Urothelium cell line (cell line): Measurements from ENCODE around the gene PPP1R18.
"Not testable (repeated sequence)": the region's sequence is repeated elsewhere in the genome, so short reads cannot be mapped to it uniquely, and the experiment has no call there.

ENCODE experiments used
- DNase-seq: peaks from one replicate; pipeline ENCODE4 v3.0.0; 2011; ENCODE audit warnings: low spot score, mixed read lengths
- FAIRE-seq: peaks from 2 replicates; lab custom pipeline; 2011; peaks lifted over from hg19 to GRCh38; lab: Jason Lieb, UNC

The PPP1R18 gene, protein sequence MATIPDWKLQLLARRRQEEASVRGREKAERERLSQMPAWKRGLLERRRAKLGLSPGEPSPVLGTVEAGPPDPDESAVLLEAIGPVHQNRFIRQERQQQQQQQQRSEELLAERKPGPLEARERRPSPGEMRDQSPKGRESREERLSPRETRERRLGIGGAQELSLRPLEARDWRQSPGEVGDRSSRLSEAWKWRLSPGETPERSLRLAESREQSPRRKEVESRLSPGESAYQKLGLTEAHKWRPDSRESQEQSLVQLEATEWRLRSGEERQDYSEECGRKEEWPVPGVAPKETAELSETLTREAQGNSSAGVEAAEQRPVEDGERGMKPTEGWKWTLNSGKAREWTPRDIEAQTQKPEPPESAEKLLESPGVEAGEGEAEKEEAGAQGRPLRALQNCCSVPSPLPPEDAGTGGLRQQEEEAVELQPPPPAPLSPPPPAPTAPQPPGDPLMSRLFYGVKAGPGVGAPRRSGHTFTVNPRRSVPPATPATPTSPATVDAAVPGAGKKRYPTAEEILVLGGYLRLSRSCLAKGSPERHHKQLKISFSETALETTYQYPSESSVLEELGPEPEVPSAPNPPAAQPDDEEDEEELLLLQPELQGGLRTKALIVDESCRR

GRCh38 chr6:30686009-30686907, at the start of gene PPP1R18:
PPP1R18 (minus strand) TSS chr6:30686645; CDS start chr6:30686018, 627 bp downstream.
- peak; percentile 70 for DNase-seq
- FAIRE-seq = no peak

GRCh38 chr6:30735668-30736314, 49.3 kb upstream of the PPP1R18 start:
- DNase-seq (no peak), FAIRE-seq (no peak)

DNA sequence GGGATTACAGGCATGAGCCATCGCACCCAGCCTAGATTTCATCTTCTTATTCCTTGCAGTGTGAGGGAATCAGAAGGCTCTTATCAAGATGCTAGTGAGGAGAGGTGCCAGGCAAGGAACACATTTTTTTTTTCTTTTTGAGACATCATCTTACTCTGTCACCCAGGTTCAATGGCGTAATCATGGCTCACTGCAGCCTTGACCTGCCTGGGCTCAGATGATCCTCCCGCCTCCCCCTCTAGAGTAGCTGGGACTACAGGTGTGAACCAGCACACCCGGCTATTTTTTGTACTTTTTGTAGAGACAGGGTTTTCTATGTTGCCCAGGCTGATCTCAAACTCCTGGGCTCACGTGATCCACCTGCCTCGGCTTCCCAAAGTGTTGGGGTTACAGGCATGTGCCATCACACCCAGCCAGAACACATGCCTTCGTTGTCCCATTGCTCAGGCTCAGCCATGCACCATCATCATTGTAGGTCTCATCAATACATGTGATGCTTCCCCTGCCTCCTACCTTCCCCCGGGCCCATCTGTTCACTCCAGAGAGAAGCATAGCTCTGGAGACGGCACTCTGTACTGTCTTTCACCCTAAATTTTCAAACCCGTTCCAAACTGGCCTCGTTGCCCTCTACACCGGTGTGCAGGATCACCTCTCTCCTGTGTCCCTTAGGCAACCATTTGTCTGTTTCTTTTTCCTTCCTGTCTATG, 45.9 kb upstream of the PPP1R18 start:
- FAIRE-seq (no peak), DNase-seq (no peak)

DNA sequence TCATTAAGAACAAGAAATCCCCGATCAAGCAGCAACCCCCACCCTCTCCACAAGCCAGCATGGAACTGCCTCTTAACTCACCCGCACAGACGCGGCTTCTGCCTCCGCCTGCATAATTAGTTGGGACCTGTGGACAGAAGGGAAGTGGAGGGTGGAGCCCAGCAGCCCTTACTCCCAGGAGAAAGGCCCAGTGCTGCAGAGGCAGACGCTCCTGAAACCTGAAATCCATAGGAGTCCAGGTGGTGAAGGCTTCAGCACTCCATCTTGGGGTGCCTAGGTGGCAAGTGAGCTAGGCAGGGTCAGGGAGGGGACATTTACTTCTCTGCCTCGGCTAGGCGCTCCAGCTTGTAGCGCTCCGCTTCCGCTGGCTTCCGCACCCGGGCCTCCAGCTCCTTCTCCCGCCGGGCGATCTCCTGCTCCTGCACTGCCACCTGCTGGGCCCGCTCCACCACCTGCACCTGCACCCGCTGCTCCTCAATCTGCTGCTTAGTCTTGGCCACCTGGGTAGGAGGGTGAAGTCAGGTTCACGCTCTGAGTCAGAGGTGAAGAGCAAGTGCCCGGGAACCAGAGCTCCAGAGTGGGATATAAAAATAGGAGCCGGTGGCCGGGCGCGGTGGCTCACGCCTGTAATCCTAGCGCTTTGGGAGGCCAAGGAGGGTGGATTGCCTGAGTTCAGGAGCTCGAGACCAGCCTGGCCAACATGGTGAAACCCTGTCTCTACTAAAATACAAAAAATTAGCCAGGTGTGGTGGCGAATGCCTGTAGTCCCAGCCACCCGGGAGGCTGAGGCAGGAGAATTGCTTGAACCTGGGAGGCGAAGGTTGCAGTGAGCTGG, 44.4 kb upstream of the PPP1R18 start:
- DNase-seq = no peak
- FAIRE-seq = no peak

DNA sequence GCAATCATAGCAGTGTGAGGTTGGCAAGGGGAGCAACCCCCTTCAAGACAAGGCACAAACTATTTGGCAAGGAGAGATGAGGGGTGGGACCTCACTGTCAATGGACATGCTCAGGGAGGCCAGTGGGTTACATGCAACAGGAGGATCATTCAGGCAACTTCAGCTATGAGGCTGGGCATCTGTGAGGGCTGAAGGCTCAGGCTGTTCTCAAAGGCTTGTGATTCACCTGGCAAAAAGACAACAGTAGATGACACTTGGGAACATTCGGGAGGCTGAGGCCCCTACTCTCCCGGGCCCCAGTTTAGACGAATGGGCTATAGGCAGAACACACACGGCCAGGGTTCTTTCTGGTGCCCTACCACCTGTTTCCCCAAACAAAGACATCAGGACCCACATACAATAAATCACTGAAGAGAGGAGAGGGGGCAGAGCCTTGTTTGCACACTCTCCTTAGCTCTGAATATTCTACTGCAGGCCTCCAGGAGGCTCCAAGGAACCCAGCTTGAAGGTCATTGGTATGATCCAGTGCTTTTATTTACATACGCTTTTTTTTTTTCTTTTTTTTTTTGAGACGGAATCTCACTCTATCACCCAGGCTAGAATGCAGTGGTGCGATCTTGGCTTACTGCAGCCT, 41.6 kb upstream of the PPP1R18 start:
- DNase-seq = no peak
- no peak for FAIRE-seq

- DNase-seq (no peak), FAIRE-seq (no peak)
Observed at GRCh38 chr6:30726506-30727413, 40.3 kb upstream of the PPP1R18 start.

GRCh38 chr6:30725713-30726505, 39.5 kb upstream of the PPP1R18 start:
- FAIRE-seq (no peak), DNase-seq (no peak)

GRCh38 chr6:30724906-30725667, 38.6 kb upstream of the PPP1R18 start:
- FAIRE-seq = no peak
- DNase-seq = no peak

GRCh38 chr6:30723843-30724741, 37.6 kb upstream of the PPP1R18 start:
- DNase-seq, FAIRE-seq: not testable (repeated sequence)

GRCh38 chr6:30723159-30723842, 36.9 kb upstream of the PPP1R18 start:
- FAIRE-seq = peak; percentile 20
- DNase-seq = not testable (repeated sequence)

DNA sequence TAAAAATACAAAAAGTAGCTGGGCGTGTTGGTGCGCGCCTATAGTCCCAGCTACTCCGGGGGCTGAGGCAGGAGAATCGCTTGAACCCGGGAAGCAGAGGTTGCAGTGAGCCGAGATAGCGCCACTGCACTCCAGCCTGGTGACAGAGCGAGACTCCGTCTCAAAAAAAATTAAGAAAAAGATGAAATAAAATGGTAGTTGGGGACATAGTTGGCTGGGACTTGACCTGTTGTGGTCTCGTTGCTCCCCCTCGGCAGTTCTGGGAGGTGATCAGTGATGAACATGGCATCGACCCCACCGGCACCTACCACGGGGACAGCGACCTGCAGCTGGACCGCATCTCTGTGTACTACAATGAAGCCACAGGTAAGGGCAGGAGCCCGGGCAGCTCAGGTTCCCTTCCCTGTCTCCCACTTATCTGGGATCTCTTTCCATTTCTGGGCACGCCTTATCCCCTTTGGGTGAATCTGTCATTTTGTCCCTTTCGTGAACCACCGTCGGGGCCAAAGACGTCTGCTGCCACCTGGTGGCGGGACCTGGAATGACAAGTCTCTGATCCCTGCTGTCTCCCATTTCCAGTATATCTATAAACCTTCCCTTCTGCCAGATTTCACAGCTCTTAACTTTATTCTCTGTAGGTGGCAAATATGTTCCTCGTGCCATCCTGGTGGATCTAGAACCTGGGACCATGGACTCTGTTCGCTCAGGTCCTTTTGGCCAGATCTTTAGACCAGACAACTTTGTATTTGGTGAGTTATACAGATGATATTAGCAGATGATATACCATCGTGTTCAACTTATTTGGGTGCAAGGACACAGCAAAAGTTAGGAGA, 36.1 kb upstream of the PPP1R18 start:
- DNase-seq = peak; percentile 66
- no peak for FAIRE-seq

DNA sequence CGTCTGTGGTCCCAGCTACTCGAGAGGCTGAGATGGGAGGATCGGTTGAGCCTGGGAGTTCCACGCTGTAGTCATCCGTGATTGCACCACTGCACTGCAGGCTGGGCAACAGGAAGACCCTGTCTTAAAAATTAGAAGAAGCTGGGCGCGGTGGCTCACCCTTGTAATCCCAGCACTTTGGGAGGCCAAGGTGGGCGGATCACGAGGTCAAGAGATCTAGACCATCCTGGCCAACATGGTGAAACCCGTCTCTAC, 35.5 kb upstream of the PPP1R18 start:
- FAIRE-seq, DNase-seq: not testable (repeated sequence)

- no peak for FAIRE-seq
- DNase-seq = peak; percentile 88
Observed at GRCh38 chr6:30721198-30722024, 35.0 kb upstream of the PPP1R18 start.
